Retinal pigment epithelial cell (primary cell): ENCODE data around the gene UBE4B.
"Not testable (repeated sequence)": the region's sequence is repeated elsewhere in the genome, so short reads cannot be mapped to it uniquely, and the experiment has no call there.

Source experiments
- DNase-seq: peaks from one replicate; pipeline ENCODE4 v3.0.0-alpha.2; 2010; ENCODE audit warnings: low read depth
- H3K4me3 ChIP-seq: 2 replicates; pipeline ENCODE4 v1.5.1; 2011; ENCODE audit warnings: mild to moderate bottlenecking, low read length, control low read depth, moderate library complexity
- CTCF ChIP-seq: conservative IDR thresholded peaks from 2 replicates; pipeline ENCODE4 v1.5.1; 2011; ENCODE audit warnings: low read depth, low read length, control low read depth, inconsistent platforms

The UBE4B gene

DNA sequence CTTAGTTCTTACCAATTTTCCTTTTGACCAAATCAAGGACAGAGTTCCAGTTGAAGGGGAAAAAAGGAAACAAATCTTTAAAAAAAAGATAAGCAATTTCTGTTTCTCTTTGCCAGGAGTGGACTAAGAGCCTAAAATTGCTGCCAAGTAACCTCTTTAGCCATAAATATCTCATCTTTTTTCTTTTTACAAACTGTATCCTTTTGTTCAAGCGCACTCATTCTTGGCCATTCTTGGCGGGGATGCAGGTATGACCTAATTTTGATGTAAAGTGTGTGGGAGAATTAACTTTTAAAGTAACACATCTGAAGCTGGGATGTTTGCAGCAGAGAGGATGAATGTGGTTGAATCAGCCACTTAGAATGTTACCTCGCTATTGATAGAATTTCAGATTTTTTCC is 164.2 kb downstream of the UBE4B start:
- TF ChIP-seq CTCF = no peak
- no peak for DNase-seq
- no peak overlapping the region for H3K4me3 ChIP-seq

GRCh38 chr1:10200620-10201019 is 167.9 kb downstream of the UBE4B start:
- H3K4me3 ChIP-seq = no peak overlapping the region
- no peak for DNase-seq
- TF ChIP-seq CTCF = no peak

- no peak for TF ChIP-seq CTCF
- H3K4me3 ChIP-seq = no peak overlapping the region
- no peak for DNase-seq
These were observed 171.4 kb downstream of the UBE4B start for GRCh38 chr1:10204003-10204642.

GRCh38 chr1:10205206-10205605 is 172.4 kb downstream of the UBE4B start:
- H3K4me3 ChIP-seq = not testable (repeated sequence)

DNA sequence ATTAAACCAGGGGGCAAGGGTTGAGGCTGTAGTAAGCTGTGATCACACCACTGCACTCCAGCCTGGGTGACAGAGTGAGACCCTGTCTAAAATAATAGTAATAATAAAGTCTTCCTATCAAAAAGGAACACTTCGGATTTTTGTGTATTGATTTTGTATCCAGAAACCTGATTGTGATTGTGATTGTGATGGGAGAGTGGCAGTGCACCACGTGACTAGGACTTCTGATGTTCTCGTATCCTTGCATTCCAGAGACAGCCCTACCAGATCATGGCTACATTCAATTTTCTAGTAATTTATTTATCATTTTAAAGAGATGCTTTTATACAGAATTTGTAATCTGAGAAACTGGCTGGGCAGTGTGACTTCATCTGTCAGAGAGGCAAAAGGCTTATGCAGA is 175.1 kb downstream of the UBE4B start:
- no peak for DNase-seq
- H3K4me3 ChIP-seq = no peak overlapping the region
- TF ChIP-seq CTCF = no peak

More at GRCh38 chr1:10205206-10205605, 172.4 kb downstream of the UBE4B start:
- DNase-seq = not testable (repeated sequence)

DNA sequence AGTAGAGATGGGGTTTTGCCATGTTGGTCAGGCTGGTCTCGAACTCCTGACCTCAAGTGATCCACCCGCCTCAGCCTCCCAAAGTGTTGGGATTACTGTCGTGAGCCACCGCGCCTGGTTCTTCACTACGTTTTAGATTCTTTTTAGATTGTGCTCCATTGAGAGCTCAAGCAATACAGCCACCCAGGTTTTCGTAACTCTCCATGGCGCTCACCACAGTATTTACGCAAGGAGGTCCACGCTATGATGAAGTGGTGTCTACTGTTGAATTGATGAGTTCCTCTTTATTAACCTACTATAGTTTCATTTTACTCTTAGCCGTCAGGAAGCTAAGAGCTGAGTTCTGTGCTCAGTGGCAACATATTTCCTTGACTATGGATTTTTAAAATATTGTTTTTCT is 175.8 kb downstream of the UBE4B start:
- TF ChIP-seq CTCF = no peak
- no peak overlapping the region for H3K4me3 ChIP-seq
- no peak for DNase-seq

GRCh38 chr1:10209590-10209904 is 176.8 kb downstream of the UBE4B start:
- peak overlapping the region; percentile 77 for H3K4me3 ChIP-seq
- TF ChIP-seq CTCF = no peak

More at GRCh38 chr1:10209590-10209904, 176.8 kb downstream of the UBE4B start:
- no peak for DNase-seq
